HEK293 (cell line): ENCODE measurements around the gene STARD10.

Experiments used
- ATF2 ChIP-seq: fragments of 450-650 bp; formaldehyde crosslinking; IDR thresholded peaks from 2 replicates; pipeline ENCODE4 v1.5.1; 2016; ENCODE audit warnings: missing biosample characterization, missing genetic modification characterization, low read depth
- GLI4 ChIP-seq: fragments of 450-650 bp; formaldehyde crosslinking; IDR thresholded peaks from 2 replicates; pipeline ENCODE4 v1.5.1; 2016; ENCODE audit warnings: missing biosample characterization, missing genetic modification characterization
- HOXA7 ChIP-seq: sonication (generic); formaldehyde crosslinking; IDR thresholded peaks from 2 replicates; pipeline ENCODE4 v1.8.1; 2022; ENCODE audit warnings: missing genetic modification reagents, borderline replicate concordance
- PRDM6 ChIP-seq: fragments of 450-650 bp; formaldehyde crosslinking; IDR thresholded peaks from 2 replicates; pipeline ENCODE4 v1.5.1; 2017; ENCODE audit warnings: missing biosample characterization, missing genetic modification characterization
- ZNF175 ChIP-seq: fragments of 450-650 bp; formaldehyde crosslinking; IDR thresholded peaks from 2 replicates; pipeline ENCODE4 v1.5.1; 2016; ENCODE audit warnings: missing biosample characterization, missing genetic modification characterization
- ZNF214 ChIP-seq: fragments of 450-650 bp; formaldehyde crosslinking; IDR thresholded peaks from 2 replicates; pipeline ENCODE4 v1.5.1; 2017; ENCODE audit warnings: missing biosample characterization, mild to moderate bottlenecking, missing genetic modification characterization, borderline replicate concordance
- ZNF292 ChIP-seq: fragments of 450-650 bp; formaldehyde crosslinking; IDR thresholded peaks from 2 replicates; pipeline ENCODE4 v1.5.1; 2016; ENCODE audit warnings: low read depth, missing biosample characterization, missing genetic modification characterization, borderline replicate concordance
- ZNF521 ChIP-seq: fragments of 450-650 bp; formaldehyde crosslinking; IDR thresholded peaks from 2 replicates; pipeline ENCODE4 v1.5.1; 2017; ENCODE audit warnings: missing biosample characterization, mild to moderate bottlenecking, missing genetic modification characterization
- ZNF571 ChIP-seq: fragments of 450-650 bp; formaldehyde crosslinking; IDR thresholded peaks from 2 replicates; pipeline ENCODE4 v1.5.0; 2017; ENCODE audit warnings: missing biosample characterization, missing genetic modification characterization
- ZNF658 ChIP-seq: fragments of 450-650 bp; formaldehyde crosslinking; IDR thresholded peaks from 2 replicates; pipeline ENCODE4; 2016; ENCODE audit warnings: missing biosample characterization, missing genetic modification characterization
- ZNF707 ChIP-seq: fragments of 450-650 bp; formaldehyde crosslinking; IDR thresholded peaks from 2 replicates; pipeline ENCODE4 v1.5.1; 2016; ENCODE audit warnings: missing biosample characterization, missing genetic modification characterization
- ZNF843 ChIP-seq: fragments of 450-650 bp; formaldehyde crosslinking; IDR thresholded peaks from 2 replicates; pipeline ENCODE4 v1.5.1; 2016; ENCODE audit warnings: missing biosample characterization, missing genetic modification characterization
- TF ChIP-seq, protein P1 (sequence below): fragments of 450-650 bp; formaldehyde crosslinking; IDR thresholded peaks from 2 replicates; pipeline ENCODE4 v1.5.1; 2016; ENCODE audit warnings: missing biosample characterization, missing genetic modification characterization
- TF ChIP-seq, protein P2 (sequence below): sonication (generic); formaldehyde crosslinking; IDR thresholded peaks from 2 replicates; pipeline ENCODE4 v1.8.1; 2022; ENCODE audit warnings: mild to moderate bottlenecking, moderate library complexity, missing genetic modification reagents

DNA sequence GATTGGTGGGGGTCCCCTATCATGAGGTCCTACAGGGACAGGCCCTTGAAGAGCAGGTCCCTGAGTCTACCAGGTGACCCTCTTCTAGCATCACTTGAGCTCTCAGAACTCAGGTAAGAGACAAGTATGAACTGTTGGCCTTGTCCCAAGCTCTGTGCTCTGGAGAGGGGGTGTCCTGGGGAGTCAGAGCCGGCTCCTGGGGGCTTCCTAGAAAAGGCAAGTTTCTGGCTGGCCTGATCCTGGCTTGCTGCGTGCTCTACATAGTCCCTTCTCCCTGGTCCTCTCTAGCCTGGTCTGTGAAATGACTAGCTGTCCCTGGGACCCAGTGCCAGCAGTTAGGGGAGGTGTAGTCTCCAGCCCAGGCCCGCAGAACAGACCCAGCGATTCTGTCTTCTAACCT, 31.8 kb upstream of the STARD10 start:
- TF ChIP-seq PRDM6 (tag by site-specific recombination) (no peak), ZNF707 (no peak), ZNF658 (tag by site-specific recombination) (no peak), ZNF292 (tag by site-specific recombination) (no peak), ZNF843 (tag by site-specific recombination) (no peak), GLI4 (tag by site-specific recombination) (no peak), HOXA7 (CRISPR knock-in tag) (no peak), ZNF214 (tag by site-specific recombination) (no peak), ZNF521 (no peak), ATF2 (tag by site-specific recombination) (no peak), ZNF175 (tag by site-specific recombination) (no peak), ZNF571 (tag by site-specific recombination) (no peak)
- TF ChIP-seq, protein P1, sequence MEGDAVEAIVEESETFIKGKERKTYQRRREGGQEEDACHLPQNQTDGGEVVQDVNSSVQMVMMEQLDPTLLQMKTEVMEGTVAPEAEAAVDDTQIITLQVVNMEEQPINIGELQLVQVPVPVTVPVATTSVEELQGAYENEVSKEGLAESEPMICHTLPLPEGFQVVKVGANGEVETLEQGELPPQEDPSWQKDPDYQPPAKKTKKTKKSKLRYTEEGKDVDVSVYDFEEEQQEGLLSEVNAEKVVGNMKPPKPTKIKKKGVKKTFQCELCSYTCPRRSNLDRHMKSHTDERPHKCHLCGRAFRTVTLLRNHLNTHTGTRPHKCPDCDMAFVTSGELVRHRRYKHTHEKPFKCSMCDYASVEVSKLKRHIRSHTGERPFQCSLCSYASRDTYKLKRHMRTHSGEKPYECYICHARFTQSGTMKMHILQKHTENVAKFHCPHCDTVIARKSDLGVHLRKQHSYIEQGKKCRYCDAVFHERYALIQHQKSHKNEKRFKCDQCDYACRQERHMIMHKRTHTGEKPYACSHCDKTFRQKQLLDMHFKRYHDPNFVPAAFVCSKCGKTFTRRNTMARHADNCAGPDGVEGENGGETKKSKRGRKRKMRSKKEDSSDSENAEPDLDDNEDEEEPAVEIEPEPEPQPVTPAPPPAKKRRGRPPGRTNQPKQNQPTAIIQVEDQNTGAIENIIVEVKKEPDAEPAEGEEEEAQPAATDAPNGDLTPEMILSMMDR: no peak
- TF ChIP-seq, protein P2, sequence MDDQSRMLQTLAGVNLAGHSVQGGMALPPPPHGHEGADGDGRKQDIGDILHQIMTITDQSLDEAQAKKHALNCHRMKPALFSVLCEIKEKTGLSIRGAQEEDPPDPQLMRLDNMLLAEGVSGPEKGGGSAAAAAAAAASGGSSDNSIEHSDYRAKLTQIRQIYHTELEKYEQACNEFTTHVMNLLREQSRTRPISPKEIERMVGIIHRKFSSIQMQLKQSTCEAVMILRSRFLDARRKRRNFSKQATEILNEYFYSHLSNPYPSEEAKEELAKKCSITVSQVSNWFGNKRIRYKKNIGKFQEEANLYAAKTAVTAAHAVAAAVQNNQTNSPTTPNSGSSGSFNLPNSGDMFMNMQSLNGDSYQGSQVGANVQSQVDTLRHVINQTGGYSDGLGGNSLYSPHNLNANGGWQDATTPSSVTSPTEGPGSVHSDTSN (CRISPR knock-in tag): no peak
